ENCODE results near the gene FGL2. TPM values are rescaled to one million over a fixed set of nuclear protein-coding genes. Genes with fewer than 3 reads are reported as not detected.

The FGL2 gene
- total RNA-seq (2014; rRNA removed) (not detected in 2 replicates), Bru-seq, nascent RNA (percentile 19 among the genes with signal in this experiment), BruChase-seq, experiment 1, labeled RNA remaining after a 6-hour chase (percentile 20 among the genes with signal in this experiment), BruChase-seq, experiment 2, labeled RNA remaining after a 2-hour chase (percentile 27 among the genes with signal in this experiment)
- long read RNA-seq = 0 reads

DNA sequence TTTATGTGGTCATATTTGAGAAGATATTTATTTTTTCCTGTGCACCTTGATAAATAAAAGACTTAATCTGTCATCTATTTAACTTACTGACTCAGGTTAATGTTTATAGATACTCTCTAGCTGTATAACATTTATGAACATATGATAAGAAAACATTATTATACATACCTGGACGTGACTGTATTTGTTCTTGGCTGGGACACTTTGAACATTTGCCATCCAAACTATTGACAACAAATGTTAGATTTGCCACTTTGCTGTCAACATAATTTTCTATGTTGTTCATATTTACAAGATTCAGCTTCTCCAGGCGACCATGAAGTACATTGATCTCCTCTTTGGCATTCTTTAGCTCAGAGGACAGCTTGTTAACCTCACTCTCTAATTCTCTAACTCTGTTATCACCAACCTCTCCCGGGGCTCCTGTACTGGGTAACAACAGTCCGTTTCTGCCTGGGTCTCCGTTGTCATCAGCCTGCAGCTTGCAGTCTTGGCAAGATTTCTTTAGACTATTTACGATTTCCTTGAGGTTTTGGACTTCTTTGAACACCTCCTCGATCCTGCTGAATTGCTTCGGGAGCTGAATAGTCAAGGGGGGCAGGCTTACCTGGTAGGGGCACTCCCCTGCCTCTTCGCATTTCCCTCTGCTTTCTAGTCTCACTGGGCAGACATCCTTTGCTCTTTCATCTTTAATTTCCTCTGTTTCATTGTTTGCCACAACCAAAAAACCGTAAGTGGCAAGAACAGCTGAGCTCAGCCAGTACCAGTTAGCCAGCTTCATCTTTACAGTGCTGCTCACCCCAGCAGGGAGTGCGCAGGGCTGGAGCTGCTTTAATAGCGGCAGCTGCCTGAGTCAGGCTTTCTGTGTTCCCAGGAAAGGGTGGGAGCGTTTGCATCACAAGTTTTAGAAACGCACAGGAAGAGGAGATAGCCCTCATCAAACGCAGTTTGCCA, at the start of gene FGL2:
TSS of gene FGL2 (minus strand) at position 807 of the 954 bp plus-strand sequence. CDS start at position 781, 26 bp downstream.
- peak within 1 kb of the TSS; percentile 56 for H2AFZ ChIP-seq (ENCODE audit: low read length)
- H3K36me3 ChIP-seq (ENCODE audit: low read depth, low read length) = no peaks in the 10 kb centered on the region
- peak within 1 kb of the TSS; percentile 53 for H3K4me3 ChIP-seq (ENCODE audit: low read length)
- H3K9ac ChIP-seq (ENCODE audit: low read length) = no peak within 1 kb of the TSS
- H3K9me3 ChIP-seq (ENCODE audit: low read length) = no peaks in the 10 kb centered on the region
- H3K27me3 ChIP-seq (ENCODE audit: low read length) = no peaks in the 10 kb centered on the region
- no peaks in the 10 kb centered on the region; the same call in 1 of the 2 replicates for H3K9me2 ChIP-seq (replicated peaks; ENCODE audit: low read length)
- peaks cover 14% of the 10 kb centered on the region for H3K4me1 ChIP-seq (ENCODE audit: insufficient read depth, low read length)
- BruUV-seq (replicated peaks) = no TSS peak
- H3F3A ChIP-seq (ENCODE audit: low read length, unreplicated experiment) = no peaks in the 10 kb centered on the region
- ChIA-PET POLR2A (ENCODE audit: unreplicated experiment) (interaction anchor here (0.7 kb wide), 1 partner anchor 77 kb away, joined by 3 read pairs; the partner anchor contains the start of gene CCDC146), CTCF (interaction anchor here (0.6 to 0.7 kb wide), 2 partner anchors 48 to 135 kb away, joined by 3 to 4 read pairs; no protein-coding TSS in a partner anchor)
- H3K79me2 ChIP-seq (ENCODE audit: low read length) = no peaks in the 10 kb centered on the region
- DNase-seq = peak; percentile 47
- ATAC-seq = peak; percentile 97
- H3K4me2 ChIP-seq (ENCODE audit: low read length) = peak within 1 kb of the TSS; percentile 84
- no peaks in the 10 kb centered on the region for H4K20me1 ChIP-seq (ENCODE audit: low read length)
- intact Hi-C loops (cut with micrococcal nuclease) = no loop called here
- no peak for TF ChIP-seq EZH2 (IDR thresholded peaks at IDR 0.05; ENCODE audit: low read length, unreplicated experiment)
- no peak for TF ChIP-seq EZH2phosphoT487 (IDR thresholded peaks at IDR 0.05; ENCODE audit: borderline replicate concordance, low read length)
- TF ChIP-seq, protein P1, sequence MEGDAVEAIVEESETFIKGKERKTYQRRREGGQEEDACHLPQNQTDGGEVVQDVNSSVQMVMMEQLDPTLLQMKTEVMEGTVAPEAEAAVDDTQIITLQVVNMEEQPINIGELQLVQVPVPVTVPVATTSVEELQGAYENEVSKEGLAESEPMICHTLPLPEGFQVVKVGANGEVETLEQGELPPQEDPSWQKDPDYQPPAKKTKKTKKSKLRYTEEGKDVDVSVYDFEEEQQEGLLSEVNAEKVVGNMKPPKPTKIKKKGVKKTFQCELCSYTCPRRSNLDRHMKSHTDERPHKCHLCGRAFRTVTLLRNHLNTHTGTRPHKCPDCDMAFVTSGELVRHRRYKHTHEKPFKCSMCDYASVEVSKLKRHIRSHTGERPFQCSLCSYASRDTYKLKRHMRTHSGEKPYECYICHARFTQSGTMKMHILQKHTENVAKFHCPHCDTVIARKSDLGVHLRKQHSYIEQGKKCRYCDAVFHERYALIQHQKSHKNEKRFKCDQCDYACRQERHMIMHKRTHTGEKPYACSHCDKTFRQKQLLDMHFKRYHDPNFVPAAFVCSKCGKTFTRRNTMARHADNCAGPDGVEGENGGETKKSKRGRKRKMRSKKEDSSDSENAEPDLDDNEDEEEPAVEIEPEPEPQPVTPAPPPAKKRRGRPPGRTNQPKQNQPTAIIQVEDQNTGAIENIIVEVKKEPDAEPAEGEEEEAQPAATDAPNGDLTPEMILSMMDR (conservative IDR thresholded peaks at IDR 0.05; ENCODE audit: low read depth, low read length) = no peak
- no peak within 1 kb of the TSS for H3K27ac ChIP-seq (ENCODE audit: low read length)

DNA sequence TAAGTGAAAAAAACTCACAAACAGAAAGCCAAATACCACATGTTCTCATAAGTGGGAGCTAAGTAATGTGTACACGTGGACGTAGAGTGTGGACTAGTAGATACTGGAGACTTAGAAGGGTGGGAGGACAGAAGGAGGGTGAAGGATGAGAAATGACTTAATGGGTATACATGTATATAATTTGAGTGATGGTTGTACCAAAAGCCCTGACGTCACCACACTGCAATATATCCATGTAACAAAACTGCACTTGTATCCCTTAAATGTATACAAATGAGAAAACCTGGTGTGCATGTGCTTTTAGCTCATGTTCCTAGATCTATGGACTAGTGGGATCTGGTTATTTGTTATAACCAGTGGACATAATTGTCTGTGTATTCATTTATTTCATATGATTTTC, 48.5 kb upstream of the FGL2 start:
- ATAC-seq = no peak
- BruUV-seq (replicated peaks) = no TSS peak
- no peak overlapping the region for H3K9ac ChIP-seq (ENCODE audit: low read length)
- ChIA-PET POLR2A (ENCODE audit: unreplicated experiment) (no interaction called here), CTCF (no interaction called here)
- no peaks in the 10 kb centered on the region for H3K27me3 ChIP-seq (ENCODE audit: low read length)
- no peaks in the 10 kb centered on the region for H3K9me2 ChIP-seq (replicated peaks; ENCODE audit: low read length)
- H3K79me2 ChIP-seq (ENCODE audit: low read length) = no peaks in the 10 kb centered on the region
- DNase-seq = no peak
- H3K4me1 ChIP-seq (ENCODE audit: insufficient read depth, low read length) = no peaks in the 10 kb centered on the region; the same call in 1 of the 2 replicates
- TF ChIP-seq EZH2 (IDR thresholded peaks at IDR 0.05; ENCODE audit: low read length, unreplicated experiment) (no peak), EZH2phosphoT487 (IDR thresholded peaks at IDR 0.05; ENCODE audit: borderline replicate concordance, low read length) (no peak)
- TF ChIP-seq, protein P1 (conservative IDR thresholded peaks at IDR 0.05; ENCODE audit: low read depth, low read length) = no peak
- intact Hi-C loops (cut with micrococcal nuclease) = no loop called here
- no peak overlapping the region for H3K27ac ChIP-seq (ENCODE audit: low read length)
- no peak overlapping the region for H3K4me3 ChIP-seq (ENCODE audit: low read length)
- H3K4me2 ChIP-seq (ENCODE audit: low read length) = no peak overlapping the region
- no peak overlapping the region for H2AFZ ChIP-seq (ENCODE audit: low read length)
- H3K9me3 ChIP-seq (ENCODE audit: low read length) = no peaks in the 10 kb centered on the region
- no peaks in the 10 kb centered on the region for H4K20me1 ChIP-seq (ENCODE audit: low read length)
- no peaks in the 10 kb centered on the region for H3F3A ChIP-seq (ENCODE audit: low read length, unreplicated experiment)
- no peaks in the 10 kb centered on the region for H3K36me3 ChIP-seq (ENCODE audit: low read depth, low read length)
